ENCODE results near the gene KRT32. TPM values are rescaled to one million over a fixed set of nuclear protein-coding genes. Genes with fewer than 3 reads are reported as not detected.

The KRT32 gene
- total and polyA plus RNA-seq, 8 donors = 1.9 TPM; not detected in 7

- 93 to 95% (median 93%) methylated on average over 12 of the region's 12 CpGs for WGBS, 5 donors
- no peaks in the 10 kb centered on the region for H3K9me3 ChIP-seq
- H3K4me1 ChIP-seq = peaks cover 0 to 11% (median 3%) of the 10 kb centered on the region in 4 donors
- intact Hi-C loops (cut with DNase I; ENCODE audit: low total_unique reads) = no loop called here
- no peak within 1 kb of the TSS for H3K27ac ChIP-seq
- H3K4me3 ChIP-seq = no peak within 1 kb of the TSS
- H3K27me3 ChIP-seq = peaks cover 0 to 15% (median 0%) of the 10 kb centered on the region in 3 donors
- TF ChIP-seq EP300 (IDR thresholded peaks at IDR 0.05) (no peak), POLR2A (IDR thresholded peaks at IDR 0.05) (no peak), CTCF (IDR thresholded peaks at IDR 0.05) (no peak), POLR2AphosphoS5 (IDR thresholded peaks at IDR 0.05) (no peak)
- no peaks in the 10 kb centered on the region for H3K36me3 ChIP-seq
- no peak for DNase-seq
These were observed 22.3 kb upstream of the KRT32 start, which contains the start of gene KRT36 for GRCh38 chr17:41489531-41489930. Gene KRT36, minus strand, starts transcription at chr17:41489910. Its CDS starts 46 bp downstream, at chr17:41489864.

- no peaks in the 10 kb centered on the region for H3K36me3 ChIP-seq
- intact Hi-C loops (cut with DNase I; ENCODE audit: low total_unique reads) = no loop called here
- TF ChIP-seq POLR2A (IDR thresholded peaks at IDR 0.05) = no peak
- peak in 1 of 7 experiments; percentile 30 for TF ChIP-seq CTCF (IDR thresholded peaks at IDR 0.05)
- H3K27me3 ChIP-seq = peaks cover 0 to 15% (median 0%) of the 10 kb centered on the region in 3 donors
- no peaks in the 10 kb centered on the region for H3K9me3 ChIP-seq
- no peak overlapping the region for H3K27ac ChIP-seq
- peaks cover 0 to 15% (median 5%) of the 10 kb centered on the region in 4 donors for H3K4me1 ChIP-seq
- WGBS, 5 donors = 69 to 84% (median 78%) methylated on average over 21 to 29 of the region's 29 CpGs
- no peak overlapping the region for H3K4me3 ChIP-seq
- DNase-seq = peak in 1 of 2 donors; percentile 49
These were observed 19.8 kb upstream of the KRT32 start for GRCh38 chr17:41486809-41487530.

GRCh38 chr17:41486316-41486715 lies 19.1 kb upstream of the KRT32 start:
- TF ChIP-seq POLR2A (IDR thresholded peaks at IDR 0.05) = no peak
- no peak for TF ChIP-seq POLR2AphosphoS5 (IDR thresholded peaks at IDR 0.05)
- TF ChIP-seq EP300 (IDR thresholded peaks at IDR 0.05) = no peak
- no peak for TF ChIP-seq CTCF (IDR thresholded peaks at IDR 0.05)
- Histone ChIP-seq H3K4me1 (peaks cover 0 to 15% (median 5%) of the 10 kb centered on the region in 4 donors), H3K36me3 (no peaks in the 10 kb centered on the region), H3K27me3 (peaks cover 0 to 15% (median 0%) of the 10 kb centered on the region in 3 donors), H3K9me3 (no peaks in the 10 kb centered on the region), H3K4me3 (no peak overlapping the region), H3K27ac (no peak overlapping the region)
- no peak for DNase-seq
- intact Hi-C loops (cut with DNase I; ENCODE audit: low total_unique reads) = no loop called here
- 87 to 96% (median 95%) methylated on average over 7 to 13 of the region's 13 CpGs for WGBS, 5 donors

DNA sequence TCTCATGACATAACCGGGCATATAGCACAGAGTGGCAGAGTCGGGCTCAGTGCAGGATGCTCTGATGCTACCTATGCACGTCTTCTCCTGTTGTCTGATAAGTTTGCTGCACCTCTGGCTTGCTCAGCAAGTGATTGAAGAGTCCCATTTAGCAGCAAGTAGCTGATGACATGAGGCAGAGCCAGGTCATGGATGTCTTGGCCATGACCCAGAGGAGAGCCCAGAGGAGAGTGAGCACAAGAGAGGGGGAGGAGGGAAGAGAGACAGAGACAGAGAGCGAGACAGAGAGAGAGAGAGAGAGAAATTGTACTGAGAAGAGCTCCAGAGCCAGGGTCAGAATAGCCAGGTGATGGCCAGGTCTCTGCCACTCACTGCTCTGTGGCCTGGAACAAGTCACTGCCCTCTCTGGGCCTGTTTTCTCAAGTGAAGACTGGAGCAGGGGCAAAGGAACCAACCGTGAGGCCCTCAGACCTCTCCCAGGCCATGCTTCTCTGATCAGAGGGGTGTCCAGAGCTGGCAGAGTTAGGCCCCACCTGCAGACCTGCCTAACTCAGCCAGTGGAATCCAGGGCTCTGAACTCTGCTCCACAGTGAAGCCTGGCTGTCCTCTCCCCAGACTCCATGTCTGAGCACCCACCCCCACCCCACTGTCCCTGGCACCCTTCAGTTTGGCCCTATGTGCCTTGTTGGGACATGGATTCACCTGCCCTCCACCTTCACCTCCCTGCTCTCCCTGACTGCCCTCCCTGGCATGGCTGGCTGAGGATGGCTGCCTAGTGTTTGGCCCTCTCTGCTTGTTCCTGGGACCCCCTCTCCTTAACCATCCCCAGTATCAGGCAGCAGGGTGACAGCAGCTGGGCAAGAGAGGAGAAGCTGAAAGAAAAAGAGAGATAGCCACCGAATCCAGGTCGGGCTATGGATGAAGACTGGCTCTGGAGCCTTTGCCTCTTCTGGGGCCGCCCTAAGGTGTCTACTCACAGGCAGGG lies 18.0 kb upstream of the KRT32 start:
- 73 to 91% (median 86%) methylated on average over 8 of the region's 8 CpGs for WGBS, 5 donors
- H3K36me3 ChIP-seq = no peaks in the 10 kb centered on the region

More for the DNA sequence above, 18.0 kb upstream of the KRT32 start:
- no peak for DNase-seq
- H3K4me1 ChIP-seq = peaks cover 0 to 15% (median 5%) of the 10 kb centered on the region in 4 donors
- no peak overlapping the region for H3K4me3 ChIP-seq
- TF ChIP-seq EP300 (IDR thresholded peaks at IDR 0.05) = no peak
- TF ChIP-seq POLR2A (IDR thresholded peaks at IDR 0.05) = no peak
- no peak for TF ChIP-seq CTCF (IDR thresholded peaks at IDR 0.05)
- no peak for TF ChIP-seq POLR2AphosphoS5 (IDR thresholded peaks at IDR 0.05)
- H3K27ac ChIP-seq = no peak overlapping the region
- no peaks in the 10 kb centered on the region for H3K9me3 ChIP-seq
- intact Hi-C loops (cut with DNase I; ENCODE audit: low total_unique reads) = no loop called here
- H3K27me3 ChIP-seq = peaks cover 0 to 15% (median 0%) of the 10 kb centered on the region in 3 donors
